ENCODE results near the gene PACRG. TPM values are rescaled to one million over a fixed set of nuclear protein-coding genes. Genes with fewer than 3 reads are reported as not detected.

Gene PACRG
- total RNA-seq, 2 donors from 2014 or later = 2.8 to 21.3 TPM

DNA sequence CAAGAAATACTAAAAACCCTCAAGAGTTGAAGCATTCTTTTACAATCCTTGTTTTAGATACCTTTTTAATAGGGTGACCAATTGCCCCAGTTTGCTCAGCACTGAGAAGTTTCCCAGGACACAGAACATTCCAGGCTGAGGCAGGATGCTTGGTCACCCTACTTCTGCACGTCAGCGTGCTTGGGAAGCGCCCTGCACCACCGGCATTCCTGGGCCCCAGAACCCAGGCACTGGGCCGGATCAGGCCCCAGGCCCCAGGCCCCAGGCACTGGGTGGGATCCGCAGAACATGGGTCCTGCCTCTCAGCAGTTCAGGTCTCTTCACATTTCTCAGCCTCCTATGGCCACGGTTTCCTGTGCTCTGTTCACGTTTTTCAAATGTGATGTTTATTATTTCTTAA is 472.9 kb downstream of the PACRG start:
- Histone ChIP-seq H3K9me3 (peaks cover 0 to 2% of the 10 kb centered on the region in 2 donors), H3K27me3 (no peaks in the 10 kb centered on the region), H3K4me1 (no peaks in the 10 kb centered on the region), H3K36me3 (no peaks in the 10 kb centered on the region), H3K4me3 (no peak overlapping the region), H3K27ac (no peak overlapping the region)
- DNase-seq (ENCODE audit: low spot score) = no peak
- TF ChIP-seq, protein P1, sequence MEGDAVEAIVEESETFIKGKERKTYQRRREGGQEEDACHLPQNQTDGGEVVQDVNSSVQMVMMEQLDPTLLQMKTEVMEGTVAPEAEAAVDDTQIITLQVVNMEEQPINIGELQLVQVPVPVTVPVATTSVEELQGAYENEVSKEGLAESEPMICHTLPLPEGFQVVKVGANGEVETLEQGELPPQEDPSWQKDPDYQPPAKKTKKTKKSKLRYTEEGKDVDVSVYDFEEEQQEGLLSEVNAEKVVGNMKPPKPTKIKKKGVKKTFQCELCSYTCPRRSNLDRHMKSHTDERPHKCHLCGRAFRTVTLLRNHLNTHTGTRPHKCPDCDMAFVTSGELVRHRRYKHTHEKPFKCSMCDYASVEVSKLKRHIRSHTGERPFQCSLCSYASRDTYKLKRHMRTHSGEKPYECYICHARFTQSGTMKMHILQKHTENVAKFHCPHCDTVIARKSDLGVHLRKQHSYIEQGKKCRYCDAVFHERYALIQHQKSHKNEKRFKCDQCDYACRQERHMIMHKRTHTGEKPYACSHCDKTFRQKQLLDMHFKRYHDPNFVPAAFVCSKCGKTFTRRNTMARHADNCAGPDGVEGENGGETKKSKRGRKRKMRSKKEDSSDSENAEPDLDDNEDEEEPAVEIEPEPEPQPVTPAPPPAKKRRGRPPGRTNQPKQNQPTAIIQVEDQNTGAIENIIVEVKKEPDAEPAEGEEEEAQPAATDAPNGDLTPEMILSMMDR (IDR thresholded peaks at IDR 0.05) = no peak

DNA sequence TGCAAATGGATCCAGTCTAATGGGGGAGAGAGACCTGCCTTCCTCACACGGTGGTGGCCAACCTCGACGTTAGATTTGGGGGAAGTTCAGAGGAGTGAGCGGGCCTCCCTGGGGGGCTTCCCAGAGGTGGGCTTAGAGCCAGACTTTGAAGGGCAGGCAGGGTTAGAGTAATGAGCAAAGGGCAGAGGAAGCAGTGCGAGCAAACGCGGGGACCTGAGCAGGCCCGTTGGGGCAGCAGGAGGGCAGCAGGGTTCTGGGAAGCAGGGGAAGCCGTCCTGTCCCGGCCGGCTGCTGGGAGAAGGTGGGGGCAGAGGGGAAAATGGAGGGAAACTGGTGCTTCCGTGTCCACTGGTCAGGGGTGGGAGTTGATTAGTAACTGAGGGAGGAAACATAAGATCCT is 474.1 kb downstream of the PACRG start:
- Histone ChIP-seq H3K27me3 (no peaks in the 10 kb centered on the region), H3K4me3 (no peak overlapping the region), H3K4me1 (no peaks in the 10 kb centered on the region), H3K9me3 (peaks cover 0 to 8% of the 10 kb centered on the region in 2 donors), H3K27ac (no peak overlapping the region), H3K36me3 (no peaks in the 10 kb centered on the region)
- TF ChIP-seq, protein P1 (IDR thresholded peaks at IDR 0.05) = no peak
- DNase-seq (ENCODE audit: low spot score) = no peak

DNA sequence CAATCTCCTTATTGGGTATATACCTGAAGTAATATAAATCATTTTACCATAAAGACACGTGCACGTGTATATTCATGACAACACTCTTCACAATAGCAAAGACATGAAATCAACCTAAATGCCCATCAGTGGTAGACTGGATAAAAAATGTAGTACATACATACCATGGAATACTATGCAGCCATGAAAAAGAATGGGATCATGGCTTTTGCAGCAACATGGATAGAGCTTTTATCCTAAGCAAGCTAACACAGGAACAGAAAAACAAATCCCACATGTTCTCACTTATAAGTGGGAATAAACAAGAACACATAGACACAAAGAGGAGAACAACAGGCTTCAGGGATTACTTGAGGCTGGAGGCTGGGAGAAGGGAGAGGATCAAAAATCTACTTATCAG is 478.4 kb downstream of the PACRG start:
- no peaks in the 10 kb centered on the region for H3K4me1 ChIP-seq
- H3K27me3 ChIP-seq = no peaks in the 10 kb centered on the region
- TF ChIP-seq, protein P1 (IDR thresholded peaks at IDR 0.05) = no peak
- no peak overlapping the region for H3K4me3 ChIP-seq
- H3K36me3 ChIP-seq = no peaks in the 10 kb centered on the region
- no peak overlapping the region for H3K27ac ChIP-seq
- no peak for DNase-seq (ENCODE audit: low spot score)
- peaks cover 0 to 8% of the 10 kb centered on the region in 2 donors for H3K9me3 ChIP-seq

DNA sequence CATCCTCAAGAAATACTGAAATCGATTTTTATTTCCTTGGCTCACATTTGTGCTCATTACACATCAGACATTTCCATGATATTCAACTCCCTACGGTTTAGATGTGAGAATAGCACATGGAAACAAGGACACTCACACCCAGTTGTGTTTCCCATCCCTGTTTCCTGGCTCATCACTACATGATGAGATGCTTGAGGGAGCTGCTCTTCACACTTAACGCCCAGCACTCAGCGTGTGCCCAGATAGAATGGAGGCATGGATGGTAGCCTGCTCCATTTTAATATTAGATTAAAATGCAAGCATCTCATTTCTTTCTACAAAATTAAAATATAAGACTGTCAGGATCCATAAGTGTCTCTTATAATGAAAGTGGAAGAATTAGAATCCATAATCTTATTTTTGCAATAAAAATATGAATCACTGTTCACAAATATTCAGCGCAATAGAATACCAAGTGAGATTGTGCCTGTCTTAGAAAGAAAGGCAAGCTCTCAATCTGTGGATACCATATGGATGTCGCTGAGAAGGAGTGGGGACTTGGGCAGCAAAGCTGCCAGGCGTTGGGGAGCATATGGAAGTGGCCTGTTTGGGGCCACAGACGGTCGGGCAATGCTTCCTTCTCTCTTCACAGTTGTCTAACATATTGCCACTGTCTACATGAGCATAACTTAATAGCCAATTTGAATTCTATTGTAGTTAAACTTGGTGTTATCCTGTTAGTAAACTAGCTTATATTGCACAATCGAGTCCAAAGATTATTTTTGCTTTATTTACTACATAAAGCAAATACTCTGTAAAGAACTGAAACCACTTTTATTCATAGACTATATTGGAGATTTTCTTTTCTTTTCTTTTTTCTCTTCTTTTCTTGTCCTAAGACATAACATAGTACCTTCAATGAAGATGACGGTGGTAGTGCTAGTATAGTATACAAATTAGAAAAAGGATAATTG is 479.9 kb downstream of the PACRG start:
- Histone ChIP-seq H3K4me1 (no peaks in the 10 kb centered on the region), H3K27ac (peak overlapping the region; percentile 9 to 87), H3K4me3 (no peak overlapping the region), H3K9me3 (peaks cover 3 to 23% of the 10 kb centered on the region in 2 donors), H3K36me3 (no peaks in the 10 kb centered on the region), H3K27me3 (no peaks in the 10 kb centered on the region)
- DNase-seq (ENCODE audit: low spot score) = no peak
- TF ChIP-seq, protein P1 (IDR thresholded peaks at IDR 0.05) = no peak

DNA sequence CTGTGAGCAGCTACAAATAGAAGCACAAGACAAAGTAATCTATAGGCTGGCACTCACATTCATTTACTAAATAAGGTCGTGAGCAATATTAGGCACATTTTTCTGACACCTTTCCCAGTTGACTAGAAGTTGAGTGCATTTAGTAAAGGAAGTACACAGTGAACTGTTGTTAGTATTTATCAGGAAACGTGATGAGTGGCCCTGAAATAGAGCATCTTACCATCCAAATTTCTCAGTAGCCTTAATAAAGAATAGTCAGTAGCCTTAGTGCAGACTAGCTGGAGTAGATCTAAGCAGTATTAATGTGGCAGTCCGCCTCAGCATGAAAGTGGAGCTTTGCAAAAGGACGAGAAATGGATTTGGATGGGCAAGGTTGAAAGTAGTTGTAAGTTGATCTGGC is 481.2 kb downstream of the PACRG start:
- Histone ChIP-seq H3K4me1 (no peaks in the 10 kb centered on the region), H3K36me3 (no peaks in the 10 kb centered on the region), H3K27me3 (no peaks in the 10 kb centered on the region), H3K4me3 (peak overlapping the region; percentile 38 to 46), H3K27ac (peak overlapping the region; percentile 74 to 87), H3K9me3 (peaks cover 3 to 27% of the 10 kb centered on the region in 2 donors)
- no peak for DNase-seq (ENCODE audit: low spot score)
- TF ChIP-seq, protein P1 (IDR thresholded peaks at IDR 0.05) = no peak

Measured in right atrium auricular region (tissue), 2 donors.